ENCODE data around the gene APBA1. TPM values are rescaled to one million over a fixed set of nuclear protein-coding genes. Genes with fewer than 3 reads are reported as not detected.

The APBA1 gene
- total and polyA plus RNA-seq, 9 of the 15 experiments (the other 6 are each of a cell fraction or from before 2014, with no cell fraction given): 0.01 to 0.02 TPM; not detected in 7

DNA sequence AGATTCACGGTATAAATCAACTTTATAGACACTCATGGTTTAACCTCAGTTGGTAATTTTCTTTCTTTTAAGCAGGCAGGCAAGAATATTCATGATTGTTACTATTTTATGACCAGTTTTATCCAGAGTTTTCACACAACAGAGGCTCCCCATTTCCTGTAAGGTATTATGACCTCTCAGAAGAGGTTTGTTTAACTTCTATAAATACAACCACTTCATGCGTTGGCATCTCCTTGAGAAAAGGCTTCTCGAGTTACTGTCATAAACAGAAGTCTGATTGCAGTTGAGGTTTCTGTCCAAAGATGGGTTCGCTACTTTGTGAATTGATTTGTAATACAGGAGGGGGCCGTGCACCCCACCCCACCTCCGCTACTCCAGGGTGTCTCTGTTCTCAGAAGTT is 291.9 kb downstream of the APBA1 start:
- 0% methylated on average over 4 of the region's 6 CpGs for WGBS (ENCODE audit: insufficient coverage, low coverage, missing lambda C conversion rate)
- H3K4me3 ChIP-seq: no peak overlapping the region
- H3K4me1 ChIP-seq (replicated peaks in 1 of 2; ENCODE audit: control insufficient read depth in 2 of 2, insufficient read depth in 2 of 2, low read length in 2 of 2): no peaks in the 10 kb centered on the region
- no peaks in the 10 kb centered on the region for H3K9me3 ChIP-seq (replicated peaks; ENCODE audit: control insufficient read depth, insufficient read depth, low read depth, low read length)
- no peak overlapping the region for H3K4me2 ChIP-seq (ENCODE audit: insufficient read depth, low read length)
- no peaks in the 10 kb centered on the region for H4K20me1 ChIP-seq (replicated peaks; ENCODE audit: control insufficient read depth, insufficient read depth, low read length)
- H3K27me3 ChIP-seq (ENCODE audit: control insufficient read depth in 2 of 2, insufficient read depth in 2 of 2, low read length in 2 of 2): peaks cover 8 to 35% of the 10 kb centered on the region in 2 experiments
- H3K79me2 ChIP-seq (ENCODE audit: control insufficient read depth, insufficient read depth, low read length): no peaks in the 10 kb centered on the region
- no peak overlapping the region for H2AFZ ChIP-seq (ENCODE audit: low read depth, low read length)
- ChIA-PET POLR2A (interaction anchor here (0.8 kb wide), 1 partner anchor 1729 kb away, joined by 4 read pairs; no protein-coding TSS in a partner anchor), CTCF (ENCODE audit: low intra/inter-chr PET ratio) (no interaction called here)
- DNase-seq (ENCODE audit: extremely low read depth in 1 of 4, low spot score in 3 of 4) (no peak), FAIRE-seq (no peak), ATAC-seq (no peak)
- H3K9ac ChIP-seq (ENCODE audit: insufficient read depth in 1 of 2, low read depth in 2 of 2, low read length in 2 of 2): no peak overlapping the region
- no peak for TF ChIP-seq ZNF444 (CRISPR knock-in tag; IDR thresholded peaks at IDR 0.05)
- TF ChIP-seq, protein P1, sequence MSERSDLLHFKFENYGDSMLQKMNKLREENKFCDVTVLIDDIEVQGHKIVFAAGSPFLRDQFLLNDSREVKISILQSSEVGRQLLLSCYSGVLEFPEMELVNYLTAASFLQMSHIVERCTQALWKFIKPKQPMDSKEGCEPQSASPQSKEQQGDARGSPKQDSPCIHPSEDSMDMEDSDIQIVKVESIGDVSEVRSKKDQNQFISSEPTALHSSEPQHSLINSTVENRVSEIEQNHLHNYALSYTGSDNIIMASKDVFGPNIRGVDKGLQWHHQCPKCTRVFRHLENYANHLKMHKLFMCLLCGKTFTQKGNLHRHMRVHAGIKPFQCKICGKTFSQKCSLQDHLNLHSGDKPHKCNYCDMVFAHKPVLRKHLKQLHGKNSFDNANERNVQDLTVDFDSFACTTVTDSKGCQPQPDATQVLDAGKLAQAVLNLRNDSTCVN (CRISPR knock-in tag; IDR thresholded peaks at IDR 0.05): no peak
- TF ChIP-seq SAFB2 (IDR thresholded peaks at IDR 0.05; ENCODE audit: borderline replicate concordance, low read depth, low read length, severe bottlenecking): no peak
- TF ChIP-seq ZNF589 (CRISPR knock-in tag; IDR thresholded peaks at IDR 0.05; ENCODE audit: low read depth): no peak
- TF ChIP-seq ZC3H11A (IDR thresholded peaks at IDR 0.05; ENCODE audit: low read depth, low read length): no peak
- TF ChIP-seq ZNF717 (CRISPR knock-in tag; IDR thresholded peaks at IDR 0.05): no peak
- TF ChIP-seq KLF10 (CRISPR knock-in tag; IDR thresholded peaks at IDR 0.05): no peak
- TF ChIP-seq, protein P2, sequence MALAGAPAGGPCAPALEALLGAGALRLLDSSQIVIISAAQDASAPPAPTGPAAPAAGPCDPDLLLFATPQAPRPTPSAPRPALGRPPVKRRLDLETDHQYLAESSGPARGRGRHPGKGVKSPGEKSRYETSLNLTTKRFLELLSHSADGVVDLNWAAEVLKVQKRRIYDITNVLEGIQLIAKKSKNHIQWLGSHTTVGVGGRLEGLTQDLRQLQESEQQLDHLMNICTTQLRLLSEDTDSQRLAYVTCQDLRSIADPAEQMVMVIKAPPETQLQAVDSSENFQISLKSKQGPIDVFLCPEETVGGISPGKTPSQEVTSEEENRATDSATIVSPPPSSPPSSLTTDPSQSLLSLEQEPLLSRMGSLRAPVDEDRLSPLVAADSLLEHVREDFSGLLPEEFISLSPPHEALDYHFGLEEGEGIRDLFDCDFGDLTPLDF (CRISPR knock-in tag; IDR thresholded peaks at IDR 0.05): no peak
- TF ChIP-seq, protein P3, sequence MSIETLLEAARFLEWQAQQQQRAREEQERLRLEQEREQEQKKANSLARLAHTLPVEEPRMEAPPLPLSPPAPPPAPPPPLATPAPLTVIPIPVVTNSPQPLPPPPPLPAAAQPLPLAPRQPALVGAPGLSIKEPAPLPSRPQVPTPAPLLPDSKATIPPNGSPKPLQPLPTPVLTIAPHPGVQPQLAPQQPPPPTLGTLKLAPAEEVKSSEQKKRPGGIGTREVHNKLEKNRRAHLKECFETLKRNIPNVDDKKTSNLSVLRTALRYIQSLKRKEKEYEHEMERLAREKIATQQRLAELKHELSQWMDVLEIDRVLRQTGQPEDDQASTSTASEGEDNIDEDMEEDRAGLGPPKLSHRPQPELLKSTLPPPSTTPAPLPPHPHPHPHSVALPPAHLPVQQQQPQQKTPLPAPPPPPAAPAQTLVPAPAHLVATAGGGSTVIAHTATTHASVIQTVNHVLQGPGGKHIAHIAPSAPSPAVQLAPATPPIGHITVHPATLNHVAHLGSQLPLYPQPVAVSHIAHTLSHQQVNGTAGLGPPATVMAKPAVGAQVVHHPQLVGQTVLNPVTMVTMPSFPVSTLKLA (conservative IDR thresholded peaks at IDR 0.05): no peak
- TF ChIP-seq FOXM1 (IDR thresholded peaks at IDR 0.05; ENCODE audit: low read depth): no peak
- TF ChIP-seq FOXM1 (CRISPR knock-in tag; IDR thresholded peaks at IDR 0.05; ENCODE audit: low read depth): no peak
- TF ChIP-seq, protein P4, sequence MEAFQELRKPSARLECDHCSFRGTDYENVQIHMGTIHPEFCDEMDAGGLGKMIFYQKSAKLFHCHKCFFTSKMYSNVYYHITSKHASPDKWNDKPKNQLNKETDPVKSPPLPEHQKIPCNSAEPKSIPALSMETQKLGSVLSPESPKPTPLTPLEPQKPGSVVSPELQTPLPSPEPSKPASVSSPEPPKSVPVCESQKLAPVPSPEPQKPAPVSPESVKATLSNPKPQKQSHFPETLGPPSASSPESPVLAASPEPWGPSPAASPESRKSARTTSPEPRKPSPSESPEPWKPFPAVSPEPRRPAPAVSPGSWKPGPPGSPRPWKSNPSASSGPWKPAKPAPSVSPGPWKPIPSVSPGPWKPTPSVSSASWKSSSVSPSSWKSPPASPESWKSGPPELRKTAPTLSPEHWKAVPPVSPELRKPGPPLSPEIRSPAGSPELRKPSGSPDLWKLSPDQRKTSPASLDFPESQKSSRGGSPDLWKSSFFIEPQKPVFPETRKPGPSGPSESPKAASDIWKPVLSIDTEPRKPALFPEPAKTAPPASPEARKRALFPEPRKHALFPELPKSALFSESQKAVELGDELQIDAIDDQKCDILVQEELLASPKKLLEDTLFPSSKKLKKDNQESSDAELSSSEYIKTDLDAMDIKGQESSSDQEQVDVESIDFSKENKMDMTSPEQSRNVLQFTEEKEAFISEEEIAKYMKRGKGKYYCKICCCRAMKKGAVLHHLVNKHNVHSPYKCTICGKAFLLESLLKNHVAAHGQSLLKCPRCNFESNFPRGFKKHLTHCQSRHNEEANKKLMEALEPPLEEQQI (IDR thresholded peaks at IDR 0.05): no peak
- TF ChIP-seq ETV5 (CRISPR knock-in tag; IDR thresholded peaks at IDR 0.05; ENCODE audit: low read depth): no peak
- no peaks in the 10 kb centered on the region for H3K36me3 ChIP-seq (ENCODE audit: control insufficient read depth, insufficient read depth, low read length)
- intact Hi-C loops (cut with micrococcal nuclease) (no loop called here), in situ Hi-C loops (cut with MboI) (no loop called here)
- no TSS peak for BruUV-seq (replicated peaks)
- no peaks in the 10 kb centered on the region for H3K9me1 ChIP-seq (ENCODE audit: control insufficient read depth, insufficient read depth, low read length)
- no peak overlapping the region for H3K27ac ChIP-seq (ENCODE audit: extremely low read depth, low read depth, low read length)
